ENCODE measurements around the gene CAPRIN2. TPM values are rescaled to one million over a fixed set of nuclear protein-coding genes. Genes with fewer than 3 reads are reported as not detected.

Gene CAPRIN2, protein sequence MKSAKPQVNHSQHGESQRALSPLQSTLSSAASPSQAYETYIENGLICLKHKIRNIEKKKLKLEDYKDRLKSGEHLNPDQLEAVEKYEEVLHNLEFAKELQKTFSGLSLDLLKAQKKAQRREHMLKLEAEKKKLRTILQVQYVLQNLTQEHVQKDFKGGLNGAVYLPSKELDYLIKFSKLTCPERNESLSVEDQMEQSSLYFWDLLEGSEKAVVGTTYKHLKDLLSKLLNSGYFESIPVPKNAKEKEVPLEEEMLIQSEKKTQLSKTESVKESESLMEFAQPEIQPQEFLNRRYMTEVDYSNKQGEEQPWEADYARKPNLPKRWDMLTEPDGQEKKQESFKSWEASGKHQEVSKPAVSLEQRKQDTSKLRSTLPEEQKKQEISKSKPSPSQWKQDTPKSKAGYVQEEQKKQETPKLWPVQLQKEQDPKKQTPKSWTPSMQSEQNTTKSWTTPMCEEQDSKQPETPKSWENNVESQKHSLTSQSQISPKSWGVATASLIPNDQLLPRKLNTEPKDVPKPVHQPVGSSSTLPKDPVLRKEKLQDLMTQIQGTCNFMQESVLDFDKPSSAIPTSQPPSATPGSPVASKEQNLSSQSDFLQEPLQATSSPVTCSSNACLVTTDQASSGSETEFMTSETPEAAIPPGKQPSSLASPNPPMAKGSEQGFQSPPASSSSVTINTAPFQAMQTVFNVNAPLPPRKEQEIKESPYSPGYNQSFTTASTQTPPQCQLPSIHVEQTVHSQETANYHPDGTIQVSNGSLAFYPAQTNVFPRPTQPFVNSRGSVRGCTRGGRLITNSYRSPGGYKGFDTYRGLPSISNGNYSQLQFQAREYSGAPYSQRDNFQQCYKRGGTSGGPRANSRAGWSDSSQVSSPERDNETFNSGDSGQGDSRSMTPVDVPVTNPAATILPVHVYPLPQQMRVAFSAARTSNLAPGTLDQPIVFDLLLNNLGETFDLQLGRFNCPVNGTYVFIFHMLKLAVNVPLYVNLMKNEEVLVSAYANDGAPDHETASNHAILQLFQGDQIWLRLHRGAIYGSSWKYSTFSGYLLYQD
- total RNA-seq = 10.9 and 15.4 TPM in 2 replicates

DNA sequence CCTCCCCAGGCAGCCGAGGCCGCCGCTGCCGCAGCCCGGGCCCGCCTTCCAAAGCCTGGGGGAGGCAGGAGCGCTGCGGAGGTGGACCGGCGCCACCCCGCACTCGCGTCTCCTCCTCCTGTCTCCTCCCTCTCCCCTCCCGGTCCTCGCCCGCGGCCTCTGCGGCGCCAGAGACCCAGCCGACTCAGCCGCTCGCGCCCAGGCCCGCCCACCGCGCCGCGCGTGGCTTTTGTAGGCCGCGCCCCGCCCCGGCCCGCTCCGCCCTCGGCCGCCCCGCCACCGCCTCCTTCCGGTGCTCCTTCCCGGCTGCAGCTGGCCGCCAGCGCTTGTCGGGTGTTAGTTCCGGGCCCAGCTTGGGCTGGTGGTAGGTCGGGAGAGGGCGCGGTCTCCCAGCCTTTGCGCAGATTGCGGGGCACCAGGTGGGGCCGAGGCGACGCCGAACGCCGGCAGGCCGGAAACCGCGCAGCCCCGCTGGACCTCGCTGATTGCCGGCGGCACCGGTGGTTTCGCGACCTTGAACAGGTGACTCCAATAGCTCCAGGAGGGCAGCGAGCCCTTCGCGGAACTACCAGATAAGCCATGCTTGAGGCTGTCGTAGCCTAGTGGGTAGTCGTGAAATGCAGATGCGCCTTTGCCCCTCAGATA lies at the start of gene CAPRIN2:
TSS of gene CAPRIN2 (minus strand) at position 202 of the 645 bp plus-strand sequence. CDS start 1,431 bp downstream, outside the sequence.
- DNase-seq (ENCODE audit: low read depth) = peak; percentile 77

DNA sequence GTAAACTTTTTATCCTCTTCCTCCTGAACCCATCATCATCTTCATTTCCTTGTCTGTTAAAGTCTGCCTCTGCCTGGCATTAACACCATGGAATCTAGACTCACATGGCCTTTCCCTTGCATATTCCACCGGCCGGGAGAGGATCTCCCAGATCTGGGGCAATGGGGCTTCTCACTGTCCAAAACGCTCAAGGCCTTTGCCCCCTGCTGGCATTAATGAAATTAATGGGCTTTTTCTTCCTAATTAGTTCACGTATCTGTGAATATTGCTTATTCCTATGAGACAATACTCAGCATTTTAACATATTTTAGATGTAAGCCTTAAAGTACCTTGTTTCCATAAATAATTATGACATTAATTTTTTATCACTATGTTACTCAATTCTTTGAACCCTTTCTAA lies 42.9 kb upstream of the CAPRIN2 start:
- no peak for DNase-seq (ENCODE audit: low read depth)

DNA sequence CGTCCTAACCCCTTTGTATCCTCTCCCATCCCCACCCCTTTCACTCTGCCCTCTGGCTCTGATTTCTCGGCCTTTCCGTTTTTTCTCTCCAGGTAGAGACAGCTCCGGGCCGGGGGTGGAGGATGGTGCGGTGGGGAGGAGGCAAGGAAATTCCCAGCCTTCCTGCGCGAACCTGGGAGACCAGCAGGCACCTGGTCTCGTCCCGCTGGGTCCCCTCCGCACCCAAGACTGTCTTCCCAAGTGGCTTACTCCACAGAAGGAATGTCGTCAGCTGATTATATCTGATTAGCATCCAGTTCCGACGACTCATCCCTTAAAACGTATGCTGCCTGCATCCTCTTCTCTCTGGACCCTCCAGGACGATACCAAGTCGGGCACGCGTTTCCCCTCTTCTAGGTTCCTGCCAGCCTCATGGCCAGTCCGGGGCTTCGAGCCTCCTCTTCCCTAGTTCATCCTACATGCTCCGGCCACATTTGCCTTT lies 42.2 kb upstream of the CAPRIN2 start:
- no peak for DNase-seq (ENCODE audit: low read depth)

DNA sequence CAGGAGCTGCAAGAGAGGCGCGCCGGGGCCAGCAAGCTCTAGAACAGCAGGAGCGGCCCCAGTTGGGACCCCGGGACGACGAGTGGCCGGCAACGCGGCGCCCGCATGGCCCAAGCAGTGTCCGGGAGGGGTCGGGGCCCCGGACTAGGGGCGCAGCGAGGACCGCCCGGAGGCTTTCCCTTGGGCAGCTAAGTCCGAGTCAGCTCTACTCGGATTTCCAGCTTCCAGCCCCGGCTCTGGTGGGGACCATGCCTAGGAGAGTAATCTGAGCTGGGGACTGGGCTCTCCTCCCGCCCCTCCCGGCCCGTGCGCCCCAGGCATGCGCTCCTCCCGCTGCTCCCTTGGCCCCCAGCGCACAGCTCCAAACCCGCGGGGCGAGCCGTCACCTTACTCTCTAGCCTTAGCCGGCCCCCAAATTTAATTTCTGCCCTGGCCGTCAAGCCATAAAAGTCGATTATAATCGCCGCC lies 41.6 kb upstream of the CAPRIN2 start:
- no peak for DNase-seq (ENCODE audit: low read depth)

DNA sequence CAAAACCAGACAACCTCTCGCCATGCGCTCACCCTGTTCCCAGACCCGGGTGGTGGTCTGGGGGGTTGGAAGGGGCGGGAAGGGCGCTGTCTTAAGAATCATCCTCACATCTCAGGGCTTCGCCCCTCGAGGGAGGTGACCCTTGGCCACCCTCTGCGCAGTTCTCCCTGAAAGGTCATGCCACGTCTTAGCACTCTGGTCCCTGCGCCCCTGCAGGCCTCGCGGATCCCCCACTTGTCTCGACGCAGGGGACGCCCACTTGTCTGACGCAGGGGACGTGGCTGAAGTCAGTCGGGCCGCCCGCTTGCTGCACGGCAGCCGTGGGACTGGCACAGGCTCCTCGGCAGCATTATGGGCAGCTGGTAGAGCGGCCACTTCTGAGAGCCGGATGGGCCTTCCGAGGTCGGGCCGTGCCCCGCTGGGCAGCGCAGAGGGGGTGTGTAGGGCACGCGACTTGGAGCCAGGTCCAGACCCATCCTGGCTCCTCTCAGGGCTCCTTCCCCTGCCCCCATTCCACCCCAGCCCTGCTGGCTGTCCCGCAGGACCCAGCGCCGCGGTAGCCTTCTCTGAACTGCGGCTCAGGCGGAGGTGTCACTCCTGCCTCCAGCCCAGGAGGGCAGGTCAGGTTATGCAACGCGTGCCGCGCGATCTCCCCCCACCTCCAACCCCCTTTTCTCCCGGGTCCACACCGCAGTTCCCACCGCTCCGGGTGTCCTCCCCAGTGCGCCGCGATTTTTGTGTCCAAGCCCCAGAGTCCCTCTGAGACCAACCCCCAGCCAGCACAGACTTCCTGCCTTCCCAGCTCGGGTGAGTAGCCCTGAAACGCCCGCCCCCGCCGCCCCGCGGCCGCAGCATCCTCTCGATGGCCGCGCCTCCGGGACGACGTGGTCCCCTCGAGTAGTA lies 40.9 kb upstream of the CAPRIN2 start:
- DNase-seq (ENCODE audit: low read depth) = peak; percentile 40

DNA sequence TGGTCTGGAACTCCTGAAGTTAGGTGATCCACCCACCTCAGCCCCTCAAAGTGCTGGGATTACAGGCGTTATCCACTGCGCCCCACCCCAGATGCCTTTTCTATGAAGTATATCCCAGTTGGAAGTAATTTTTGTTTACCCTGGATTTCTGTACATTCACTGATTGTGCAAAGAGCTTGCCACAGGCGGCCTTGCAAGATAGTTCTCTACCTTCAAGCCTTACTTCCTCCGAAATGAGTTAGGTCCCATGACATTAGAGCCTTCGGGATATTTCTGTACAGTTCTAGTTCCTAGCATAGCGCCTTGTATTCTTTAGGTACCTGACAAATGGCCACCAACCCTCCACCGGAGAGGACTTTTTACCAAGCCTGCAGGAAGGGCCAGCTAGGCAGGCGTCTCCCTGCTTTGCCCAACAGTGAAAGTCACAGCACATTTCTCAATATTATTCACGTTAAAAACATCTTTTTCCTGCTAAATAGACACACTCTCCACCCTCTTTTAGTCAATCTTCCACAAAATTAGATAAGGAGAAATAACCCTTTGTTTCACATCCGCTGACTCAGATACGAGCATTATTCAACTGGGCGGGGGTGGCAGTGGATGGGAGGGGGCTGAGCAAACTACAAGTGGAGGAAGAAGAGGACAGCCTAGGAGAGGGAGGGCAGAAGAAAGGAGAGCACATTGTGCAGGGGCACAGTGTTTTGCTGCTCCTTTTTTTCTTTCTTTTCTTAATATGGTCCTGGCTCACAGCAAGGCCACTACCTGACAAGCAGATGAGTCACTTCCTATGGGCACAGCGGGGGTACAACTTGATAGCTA lies 40.0 kb upstream of the CAPRIN2 start:
- peak; percentile 87 for DNase-seq (ENCODE audit: low read depth)

DNA sequence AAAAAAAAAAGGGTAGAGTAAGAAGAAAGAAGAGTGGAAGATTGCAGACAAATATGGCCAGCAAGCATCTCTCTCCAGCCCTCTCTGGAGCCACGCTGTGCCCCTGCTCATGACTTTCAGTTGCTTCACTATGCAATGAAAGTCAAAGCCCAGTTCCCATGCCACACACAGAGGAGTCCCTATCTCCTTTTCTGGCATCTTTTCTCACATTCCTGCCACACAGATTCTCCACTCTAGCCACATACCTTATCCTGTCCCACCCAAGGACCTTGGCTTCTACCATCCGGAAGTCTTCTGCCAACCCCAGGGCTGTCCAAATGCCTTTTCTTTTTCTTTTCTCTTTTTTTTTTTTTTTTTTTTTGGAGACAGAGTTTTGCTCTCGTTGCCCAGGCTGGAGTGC lies 39.3 kb upstream of the CAPRIN2 start:
- no peak for DNase-seq (ENCODE audit: low read depth)

DNA sequence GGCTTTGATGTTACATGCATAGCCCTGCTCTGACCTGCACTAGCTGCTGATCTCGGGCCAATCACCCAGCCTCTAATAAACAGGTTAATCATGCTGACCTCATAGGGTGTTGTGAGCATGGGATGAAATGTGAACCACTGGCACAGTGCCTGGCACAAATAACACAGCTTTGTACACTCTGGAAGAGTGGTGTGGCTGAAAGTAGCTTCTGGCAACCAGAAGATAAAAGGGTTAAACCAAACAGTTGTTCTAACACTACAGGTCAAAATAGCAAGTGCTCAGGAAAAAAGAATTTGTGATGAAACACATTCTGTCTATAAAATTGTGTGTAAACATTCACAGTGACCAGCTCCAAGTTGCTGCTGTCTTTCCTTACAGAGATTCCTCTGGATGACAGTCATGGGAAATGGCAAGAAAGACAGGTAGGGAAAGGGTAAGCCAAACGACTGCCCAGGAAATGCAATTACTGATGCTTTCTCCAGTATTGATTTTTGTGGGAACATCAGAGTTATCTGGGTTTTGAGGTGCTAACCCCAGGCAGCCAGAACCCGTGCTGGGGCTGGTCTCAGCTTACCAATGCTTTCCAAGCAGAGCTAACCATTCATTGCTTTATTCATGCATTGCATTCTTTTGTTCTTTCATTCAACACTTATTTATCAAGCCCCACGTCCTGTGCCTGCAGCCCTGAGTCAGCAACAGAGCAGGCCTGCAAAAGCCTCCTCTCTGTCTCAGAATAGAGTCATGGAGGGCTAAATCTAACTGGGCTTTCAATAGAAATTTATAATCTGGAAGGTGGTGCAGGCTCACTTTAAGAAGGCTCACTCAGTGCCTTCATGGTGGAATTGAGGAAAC lies 38.1 kb upstream of the CAPRIN2 start:
- DNase-seq (ENCODE audit: low read depth) = peak; percentile 56

DNA sequence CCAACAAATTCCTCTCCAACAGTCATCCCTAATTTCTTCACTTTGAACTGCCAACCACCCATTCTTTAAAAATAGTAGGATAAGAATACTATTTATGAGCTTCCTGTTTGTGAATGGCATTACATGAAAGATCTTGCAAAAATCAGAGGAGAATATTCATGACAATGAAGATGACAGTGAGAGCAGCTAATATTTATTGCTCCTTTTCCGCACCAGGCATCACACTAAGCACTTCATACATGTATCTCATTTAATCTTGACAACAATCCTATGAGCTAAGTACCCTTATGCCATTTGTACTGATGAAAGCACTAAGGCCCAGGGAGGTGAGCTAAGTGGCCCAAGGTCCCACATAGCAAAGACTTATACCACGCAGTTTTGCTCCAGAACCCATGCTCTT lies 37.3 kb upstream of the CAPRIN2 start:
- DNase-seq (ENCODE audit: low read depth) = no peak

DNA sequence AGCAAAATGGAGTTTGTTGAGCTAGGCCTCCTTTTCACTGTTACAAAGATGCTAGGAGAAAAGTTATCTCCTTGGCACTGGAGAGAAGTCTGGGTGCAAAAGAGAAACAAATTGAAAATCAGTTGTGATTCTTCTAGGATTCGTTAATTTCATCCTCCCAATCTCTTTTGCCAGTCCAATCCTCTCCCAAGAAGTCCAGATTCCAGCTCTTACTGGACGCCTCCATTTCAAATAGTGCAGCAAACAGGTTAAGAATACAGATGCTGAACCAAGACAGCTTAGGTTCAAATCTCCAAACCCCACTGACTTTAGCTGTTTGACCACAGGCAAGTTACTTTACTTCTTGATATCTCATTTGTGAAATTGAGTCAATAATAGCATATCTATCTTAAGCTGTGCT lies 34.0 kb upstream of the CAPRIN2 start:
- no peak for DNase-seq (ENCODE audit: low read depth)

DNA sequence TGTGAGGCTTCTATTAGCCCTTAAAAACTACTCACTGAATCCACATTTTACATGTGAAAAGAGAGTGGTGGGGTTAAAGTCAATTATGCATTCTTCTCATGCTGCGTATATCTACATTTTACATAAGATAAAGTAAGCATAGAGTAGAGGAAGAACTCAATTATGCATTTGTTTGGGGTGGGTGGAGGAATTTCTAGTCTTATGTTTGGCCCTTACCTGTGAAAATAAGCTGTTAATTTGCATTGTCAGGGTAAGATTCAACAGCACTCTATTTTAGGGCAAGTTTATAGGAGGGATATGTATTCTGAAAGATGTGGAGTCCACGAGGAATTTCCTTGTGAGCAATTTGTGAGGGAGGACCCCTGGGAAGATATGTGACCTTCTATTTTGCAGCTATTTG lies 30.9 kb upstream of the CAPRIN2 start:
- no peak for DNase-seq (ENCODE audit: low read depth)

DNA sequence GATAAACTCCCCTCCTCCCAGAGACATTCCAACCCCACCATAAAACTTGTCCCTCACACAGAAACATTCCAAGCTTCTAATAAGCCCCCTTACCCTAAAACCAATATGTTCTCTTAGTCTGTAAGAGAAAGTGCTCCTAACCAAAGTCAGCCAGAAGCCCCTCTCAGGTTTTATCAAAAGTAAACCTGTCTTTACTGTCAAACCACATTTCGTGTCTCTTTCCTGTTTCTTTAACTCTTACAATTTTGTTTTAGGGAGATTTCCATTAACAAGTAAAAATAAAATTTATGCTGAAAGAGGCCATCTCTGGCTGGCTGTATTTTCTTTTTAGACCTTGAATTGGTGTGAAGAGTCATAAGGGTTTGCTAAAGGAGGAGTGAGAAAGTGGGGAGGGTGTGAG lies 29.8 kb upstream of the CAPRIN2 start:
- no peak for DNase-seq (ENCODE audit: low read depth)

DNA sequence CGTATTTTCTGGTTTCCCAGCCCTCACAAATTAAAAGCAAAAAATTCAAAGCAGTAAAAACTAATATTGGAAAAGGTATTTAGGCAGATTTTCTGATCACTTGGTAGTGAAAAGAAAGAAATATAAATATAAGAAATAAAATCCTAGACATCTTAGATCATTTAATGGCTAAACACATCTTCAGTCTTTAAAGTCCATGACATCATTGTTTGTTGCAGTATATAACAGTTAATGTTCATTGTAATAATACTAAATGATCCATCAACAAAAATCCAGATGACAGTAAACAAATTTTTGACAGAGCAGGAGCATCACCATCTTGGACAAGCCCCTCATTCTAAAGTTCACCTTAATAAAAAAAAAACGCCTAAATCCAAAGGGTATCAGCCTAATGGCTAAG lies 29.2 kb upstream of the CAPRIN2 start:
- DNase-seq (ENCODE audit: low read depth) = no peak

DNA sequence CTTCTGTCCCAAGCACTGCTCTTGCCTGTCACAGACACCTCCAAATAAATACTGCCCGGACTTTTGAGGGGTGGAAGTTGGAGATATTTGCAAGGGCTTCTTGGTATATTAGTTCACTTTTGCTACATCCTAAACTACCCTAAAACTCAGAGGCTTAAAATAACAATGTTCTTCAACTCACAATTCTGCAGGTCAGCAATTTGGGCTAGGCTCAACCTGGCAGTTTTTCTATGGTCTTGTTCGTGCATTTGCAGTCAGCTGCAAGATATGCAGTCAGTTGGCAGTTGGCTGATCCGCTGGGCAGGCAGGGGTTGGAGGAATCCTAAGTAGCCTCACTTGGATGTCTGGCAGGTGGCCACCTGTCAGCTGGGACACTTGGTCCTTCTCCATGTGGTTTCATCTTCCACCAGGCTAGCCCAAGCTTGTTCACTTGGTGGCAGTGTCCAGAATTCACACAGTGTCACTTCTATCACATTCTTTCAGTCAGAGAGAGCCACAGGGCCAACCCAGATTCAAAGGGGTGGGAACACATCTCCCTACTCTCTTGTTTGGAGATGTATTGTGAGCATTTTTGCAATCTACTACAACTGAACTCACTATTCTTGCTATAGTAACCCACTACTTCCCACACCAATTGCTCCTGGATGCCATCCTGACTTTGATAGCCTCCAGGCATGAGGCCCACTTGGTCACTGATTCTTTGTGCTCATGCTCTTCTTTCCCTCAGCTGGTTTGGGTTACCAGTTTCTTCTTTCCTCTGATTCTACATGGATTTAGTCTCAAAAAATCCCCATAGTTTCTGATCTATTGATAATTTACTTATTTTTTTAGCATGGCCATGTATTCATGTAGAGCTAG lies 27.8 kb upstream of the CAPRIN2 start:
- DNase-seq (ENCODE audit: low read depth) = no peak

DNA sequence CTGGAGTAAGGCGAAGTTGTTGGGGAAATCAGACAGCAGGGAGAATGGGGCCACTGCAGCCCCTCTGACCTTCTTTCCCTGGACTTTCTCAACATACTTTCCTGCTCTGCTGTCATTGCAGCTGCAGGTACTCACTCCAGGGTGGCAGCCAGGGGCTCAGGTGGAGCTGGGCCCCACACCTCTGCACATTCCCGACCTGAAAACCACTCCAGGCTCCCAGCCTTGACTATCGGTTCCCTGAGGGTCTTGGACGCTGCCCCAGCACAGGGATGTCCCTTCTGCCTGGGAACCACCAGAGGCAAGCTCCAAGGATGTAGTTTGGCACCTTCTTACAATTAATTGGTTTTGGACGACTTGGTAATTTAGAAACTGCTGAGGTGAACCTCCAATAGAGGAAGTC lies 24.8 kb upstream of the CAPRIN2 start:
- DNase-seq (ENCODE audit: low read depth) = no peak

DNA sequence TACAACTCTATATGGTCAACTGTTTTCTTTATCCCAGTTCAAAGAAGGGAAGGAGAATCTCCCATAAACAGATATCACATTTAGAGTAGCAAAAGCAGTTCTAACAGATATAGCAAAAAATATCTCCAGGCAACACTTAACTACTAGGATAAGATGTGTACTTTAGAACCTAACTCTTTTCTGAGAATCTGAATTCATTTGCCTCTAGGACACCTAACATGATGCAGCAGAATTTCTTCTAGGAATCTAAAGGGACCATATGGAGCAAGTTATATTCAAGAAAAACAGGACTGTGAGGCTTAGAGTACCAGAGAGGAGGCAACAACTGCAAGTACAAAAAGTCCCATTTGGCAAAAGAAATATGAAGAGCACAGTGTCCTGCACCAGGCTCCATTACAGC lies 24.4 kb upstream of the CAPRIN2 start:
- DNase-seq (ENCODE audit: low read depth) = no peak

DNA sequence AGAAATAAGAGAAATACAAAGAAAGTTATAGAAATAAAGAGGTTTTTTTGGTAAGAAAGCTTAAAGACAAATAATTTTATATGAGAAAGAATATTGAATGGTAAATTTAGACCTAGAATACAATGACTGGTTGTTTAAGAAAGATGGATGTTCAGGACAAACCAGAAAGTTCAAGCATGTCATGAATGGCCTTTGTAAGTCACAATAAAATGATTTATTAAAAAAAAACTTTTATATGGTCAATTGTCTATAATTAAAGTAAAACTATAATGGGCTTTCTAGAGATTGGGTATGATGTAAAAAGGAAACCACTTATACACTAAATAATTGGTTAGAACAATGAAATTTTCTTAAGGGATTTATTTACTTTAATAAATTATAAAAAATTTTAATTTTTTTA lies 19.8 kb upstream of the CAPRIN2 start:
- DNase-seq (ENCODE audit: low read depth) = no peak

DNA sequence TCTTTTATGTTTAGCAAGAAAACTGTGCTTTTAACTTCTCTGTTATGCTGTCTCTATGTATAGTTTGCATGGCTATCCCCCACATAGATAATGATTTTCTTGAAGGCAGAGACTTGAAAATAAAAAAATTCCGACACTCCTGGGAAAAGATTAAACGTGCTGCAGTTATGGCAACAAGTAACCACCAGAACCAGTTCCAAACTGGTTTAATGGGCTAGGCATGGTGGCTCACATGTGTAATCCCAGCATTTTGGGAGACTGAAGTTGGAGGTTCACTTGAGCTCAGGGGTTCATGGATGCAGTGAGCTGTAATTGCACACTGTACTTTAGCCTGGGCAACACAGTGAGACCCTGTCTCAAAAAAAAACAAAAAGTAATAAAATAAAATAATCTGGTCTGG lies 15.1 kb upstream of the CAPRIN2 start:
- peak; percentile 25 for DNase-seq (ENCODE audit: low read depth)
